ENCODE results near the gene FHOD3. TPM values are rescaled to one million over a fixed set of nuclear protein-coding genes. Genes with fewer than 3 reads are reported as not detected.

FHOD3 gene
- total RNA-seq, 1 donor from 2014 or later: 2.5 TPM

DNA sequence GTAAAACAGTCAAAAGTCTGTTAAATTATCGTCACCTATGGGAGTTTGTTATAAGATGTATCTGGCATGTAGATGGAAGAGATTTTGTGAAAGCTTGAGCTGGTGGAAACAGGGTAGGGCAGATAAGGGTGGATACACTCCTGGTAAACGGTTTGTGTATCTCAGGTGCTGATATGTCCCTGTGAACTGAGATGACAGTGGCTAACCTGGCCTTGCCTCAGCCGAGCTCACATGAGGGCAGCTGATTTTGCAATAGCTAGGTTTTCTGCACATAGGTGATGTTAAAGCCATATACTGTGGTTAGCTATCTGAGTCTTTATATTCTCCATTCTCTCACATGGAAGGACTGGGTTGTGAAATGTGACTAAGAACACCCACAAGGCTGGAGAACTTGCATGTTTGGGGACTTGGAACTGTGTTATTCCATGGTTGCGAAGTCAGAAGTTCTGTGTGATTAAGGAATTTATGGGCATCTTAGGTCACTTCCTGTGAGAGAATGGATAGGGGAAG is 326.2 kb downstream of the FHOD3 start:
- H3K27ac ChIP-seq: no peak overlapping the region
- DNase-seq (no peak), ATAC-seq (no peak)
- H3K9me3 ChIP-seq: no peaks in the 10 kb centered on the region
- TF ChIP-seq, protein P1, sequence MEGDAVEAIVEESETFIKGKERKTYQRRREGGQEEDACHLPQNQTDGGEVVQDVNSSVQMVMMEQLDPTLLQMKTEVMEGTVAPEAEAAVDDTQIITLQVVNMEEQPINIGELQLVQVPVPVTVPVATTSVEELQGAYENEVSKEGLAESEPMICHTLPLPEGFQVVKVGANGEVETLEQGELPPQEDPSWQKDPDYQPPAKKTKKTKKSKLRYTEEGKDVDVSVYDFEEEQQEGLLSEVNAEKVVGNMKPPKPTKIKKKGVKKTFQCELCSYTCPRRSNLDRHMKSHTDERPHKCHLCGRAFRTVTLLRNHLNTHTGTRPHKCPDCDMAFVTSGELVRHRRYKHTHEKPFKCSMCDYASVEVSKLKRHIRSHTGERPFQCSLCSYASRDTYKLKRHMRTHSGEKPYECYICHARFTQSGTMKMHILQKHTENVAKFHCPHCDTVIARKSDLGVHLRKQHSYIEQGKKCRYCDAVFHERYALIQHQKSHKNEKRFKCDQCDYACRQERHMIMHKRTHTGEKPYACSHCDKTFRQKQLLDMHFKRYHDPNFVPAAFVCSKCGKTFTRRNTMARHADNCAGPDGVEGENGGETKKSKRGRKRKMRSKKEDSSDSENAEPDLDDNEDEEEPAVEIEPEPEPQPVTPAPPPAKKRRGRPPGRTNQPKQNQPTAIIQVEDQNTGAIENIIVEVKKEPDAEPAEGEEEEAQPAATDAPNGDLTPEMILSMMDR (IDR thresholded peaks at IDR 0.05): no peak
- no peak overlapping the region for H3K4me3 ChIP-seq
- H3K27me3 ChIP-seq (ENCODE audit: low read depth): no peaks in the 10 kb centered on the region
- H3K4me1 ChIP-seq: no peaks in the 10 kb centered on the region
- no peaks in the 10 kb centered on the region for H3K36me3 ChIP-seq
- intact Hi-C loops (cut with DNase I): no loop called here

DNA sequence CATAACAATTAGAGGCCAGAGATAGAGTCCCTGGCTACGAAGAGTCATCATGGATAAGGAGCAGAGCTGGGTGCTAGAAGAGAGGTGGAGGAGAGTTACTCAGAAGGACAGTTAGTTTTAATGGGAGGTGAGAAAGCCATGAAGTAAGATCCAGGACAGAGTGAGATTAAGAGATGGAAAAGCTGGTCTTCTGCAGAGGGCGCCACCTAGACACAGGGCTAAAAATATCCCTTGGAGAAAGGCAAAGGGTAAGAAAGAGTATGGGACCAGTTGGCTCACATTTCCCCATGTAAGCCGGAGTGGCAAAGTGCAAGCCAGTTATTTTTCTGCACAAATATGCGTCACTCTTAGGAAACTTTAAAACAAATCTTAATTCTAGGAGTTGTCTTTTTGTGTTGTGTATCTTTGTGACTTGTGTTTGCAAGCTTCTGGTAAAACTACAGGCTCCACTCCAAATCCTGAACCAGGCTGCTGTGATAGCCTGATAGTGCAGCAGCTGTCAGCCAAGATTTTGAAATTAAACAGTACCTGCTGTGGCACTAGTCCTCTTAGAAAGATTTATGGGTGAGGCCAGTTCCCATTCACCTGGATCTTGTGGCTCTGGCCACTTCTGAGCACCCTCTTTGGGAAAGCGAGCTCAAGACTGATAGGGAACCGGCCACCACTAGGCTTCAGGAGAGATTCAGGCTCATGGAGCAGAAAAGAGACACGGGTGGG is 327.1 kb downstream of the FHOD3 start:
- no peak overlapping the region for H3K27ac ChIP-seq
- H3K9me3 ChIP-seq: no peaks in the 10 kb centered on the region
- ATAC-seq: no peak
- no peak overlapping the region for H3K4me3 ChIP-seq
- intact Hi-C loops (cut with DNase I): no loop called here
- H3K27me3 ChIP-seq (ENCODE audit: low read depth): no peaks in the 10 kb centered on the region
- H3K4me1 ChIP-seq: no peaks in the 10 kb centered on the region
- TF ChIP-seq, protein P1 (IDR thresholded peaks at IDR 0.05): no peak
- H3K36me3 ChIP-seq: no peaks in the 10 kb centered on the region
- no peak for DNase-seq

DNA sequence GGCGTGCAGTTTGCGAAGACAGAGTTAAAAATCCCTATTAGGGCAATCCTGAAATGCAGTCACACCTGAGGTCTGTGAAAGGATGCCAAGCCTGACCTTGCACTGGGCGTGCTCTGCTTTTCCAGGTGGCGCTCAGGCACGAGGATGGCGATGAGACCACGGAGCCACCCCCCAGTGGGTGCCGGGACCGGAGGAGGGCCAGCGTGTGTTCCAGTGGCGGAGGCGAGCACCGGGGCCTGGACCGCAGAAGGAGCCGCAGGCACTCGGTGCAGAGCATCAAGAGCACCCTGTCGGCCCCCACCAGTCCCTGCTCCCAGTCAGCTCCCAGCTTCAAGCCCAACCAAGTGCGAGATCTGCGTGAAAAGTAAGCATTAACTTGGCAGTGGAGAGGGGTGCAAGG is 327.9 kb downstream of the FHOD3 start:
- H3K4me1 ChIP-seq: no peaks in the 10 kb centered on the region
- no peaks in the 10 kb centered on the region for H3K36me3 ChIP-seq
- no peak for DNase-seq
- intact Hi-C loops (cut with DNase I): no loop called here
- no peaks in the 10 kb centered on the region for H3K9me3 ChIP-seq
- no peak overlapping the region for H3K27ac ChIP-seq
- no peak overlapping the region for H3K4me3 ChIP-seq
- no peak for ATAC-seq
- TF ChIP-seq, protein P1 (IDR thresholded peaks at IDR 0.05): no peak
- H3K27me3 ChIP-seq (ENCODE audit: low read depth): no peaks in the 10 kb centered on the region

DNA sequence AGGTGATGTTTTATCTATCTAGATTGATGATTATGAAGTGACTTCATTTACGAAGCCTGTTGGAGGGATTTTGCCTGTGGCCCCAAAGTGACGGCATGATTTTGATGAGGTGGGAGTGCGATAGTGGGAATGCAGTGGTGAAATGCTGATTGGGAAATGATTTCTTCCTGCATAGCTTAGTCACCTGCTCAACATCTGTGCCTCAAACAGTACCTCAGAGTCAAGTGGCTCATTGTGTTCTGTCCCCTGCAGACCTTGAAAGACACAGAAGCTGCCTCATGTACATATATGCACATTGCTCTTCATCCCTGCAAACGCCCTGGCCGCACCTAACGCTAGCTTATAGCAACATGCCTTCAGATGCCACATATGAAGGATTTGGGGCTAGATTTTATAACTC is 330.1 kb downstream of the FHOD3 start:
- H3K27ac ChIP-seq: no peak overlapping the region

DNA sequence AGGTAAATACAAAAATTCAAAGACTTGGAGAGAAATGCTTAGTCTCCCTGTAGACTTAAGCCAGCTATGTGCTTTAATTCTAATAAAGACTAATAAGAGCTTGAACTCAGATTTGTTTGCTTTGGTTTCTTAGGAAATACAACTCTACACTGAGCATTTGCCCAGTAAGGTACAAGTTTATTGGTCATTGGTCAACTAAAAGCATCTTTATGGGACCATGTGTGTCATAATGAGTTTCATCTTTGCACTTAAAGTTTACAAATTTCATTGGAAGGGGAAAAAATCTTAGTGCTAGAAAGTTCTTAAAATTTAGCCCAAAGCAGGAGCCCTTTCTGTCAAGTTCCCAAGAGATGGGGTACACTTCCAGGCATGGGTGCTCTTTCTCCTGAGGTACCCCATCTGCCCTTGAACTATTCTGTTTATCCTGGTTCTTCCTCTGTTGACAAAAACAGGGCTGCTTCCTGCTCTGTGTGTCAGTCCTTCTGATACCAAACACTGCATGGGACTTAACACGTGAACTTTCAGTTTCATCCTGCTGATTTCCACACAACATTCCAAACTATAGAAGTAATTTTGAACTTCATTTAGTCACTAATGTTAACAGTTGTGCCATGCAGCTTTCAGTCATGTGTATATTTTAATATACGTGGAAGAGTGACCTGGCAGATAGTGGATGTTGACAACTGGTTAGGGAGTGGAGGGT is 331.1 kb downstream of the FHOD3 start:
- ATAC-seq: peak in 1 of 2 donors; percentile 26
- intact Hi-C loops (cut with DNase I): no loop called here
- Histone ChIP-seq H3K9me3 (no peaks in the 10 kb centered on the region), H3K36me3 (no peaks in the 10 kb centered on the region), H3K4me3 (no peak overlapping the region), H3K27me3 (ENCODE audit: low read depth) (no peaks in the 10 kb centered on the region), H3K27ac (no peak overlapping the region), H3K4me1 (no peaks in the 10 kb centered on the region)
- TF ChIP-seq, protein P1 (IDR thresholded peaks at IDR 0.05): no peak
- DNase-seq: no peak

More for the DNA sequence above, 330.1 kb downstream of the FHOD3 start:
- intact Hi-C loops (cut with DNase I): no loop called here
- no peak for DNase-seq
- TF ChIP-seq, protein P1 (IDR thresholded peaks at IDR 0.05): no peak
- ATAC-seq: no peak
- Histone ChIP-seq H3K4me1 (no peaks in the 10 kb centered on the region), H3K9me3 (no peaks in the 10 kb centered on the region), H3K4me3 (no peak overlapping the region), H3K36me3 (no peaks in the 10 kb centered on the region), H3K27me3 (ENCODE audit: low read depth) (no peaks in the 10 kb centered on the region)

All from lower lobe of right lung (tissue), 2 donors.